ENCODE results near the gene PLK5.

Gene PLK5

DNA sequence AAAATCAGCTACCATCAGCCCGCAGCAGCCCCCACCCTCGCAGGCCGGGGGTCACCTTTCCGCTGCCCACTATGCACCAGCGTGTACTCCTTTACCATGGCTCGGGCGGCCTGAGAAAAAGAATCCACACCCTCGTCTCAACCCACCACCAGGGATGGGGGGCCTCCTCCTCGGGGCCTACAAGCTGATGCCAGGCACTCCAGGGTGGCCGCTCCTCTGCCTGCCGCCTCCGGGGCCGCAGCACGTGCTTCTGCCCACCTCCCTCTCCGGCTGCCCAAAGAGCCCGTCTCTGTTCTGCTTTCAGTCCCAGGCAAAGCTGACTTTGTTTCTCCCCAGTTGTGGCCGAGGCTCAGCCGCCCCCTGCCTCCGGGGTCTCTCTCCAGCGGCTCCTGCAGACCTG is 55.3 kb downstream of the PLK5 start:
- Histone ChIP-seq H3F3A (ENCODE audit: low read depth) (no peaks in the 10 kb centered on the region), H3K79me2 (ENCODE audit: insufficient read depth, low read length) (no peaks in the 10 kb centered on the region), H3K9me2 (replicated peaks; ENCODE audit: low read depth, low read length) (no peaks in the 10 kb centered on the region), H3K27me3 (ENCODE audit: insufficient read depth, low read length, poor library complexity, severe bottlenecking) (no peaks in the 10 kb centered on the region), H4K20me1 (ENCODE audit: insufficient read depth, low read length, poor library complexity, severe bottlenecking) (no peaks in the 10 kb centered on the region), H3K4me2 (ENCODE audit: low read depth, low read length, poor library complexity, severe bottlenecking) (no peak overlapping the region), H2AFZ (ENCODE audit: low read length) (no peak overlapping the region), H3K36me3 (ENCODE audit: insufficient read depth, low read length) (peaks cover 60% of the 10 kb centered on the region; the same call in 1 of the 2 replicates), H3K4me1 (ENCODE audit: insufficient read depth, low read length, poor library complexity, severe bottlenecking) (no peaks in the 10 kb centered on the region), H3K4me3 (ENCODE audit: low read length, poor library complexity, severe bottlenecking) (no peak overlapping the region), H3K9me3 (ENCODE audit: insufficient read depth, low read depth, low read length) (no peaks in the 10 kb centered on the region), H3K9ac (ENCODE audit: low read depth, low read length, poor library complexity, severe bottlenecking) (no peak overlapping the region)
- TF ChIP-seq EZH2phosphoT487 (IDR thresholded peaks at IDR 0.05; ENCODE audit: borderline replicate concordance) = no peak
- TF ChIP-seq, protein P1, sequence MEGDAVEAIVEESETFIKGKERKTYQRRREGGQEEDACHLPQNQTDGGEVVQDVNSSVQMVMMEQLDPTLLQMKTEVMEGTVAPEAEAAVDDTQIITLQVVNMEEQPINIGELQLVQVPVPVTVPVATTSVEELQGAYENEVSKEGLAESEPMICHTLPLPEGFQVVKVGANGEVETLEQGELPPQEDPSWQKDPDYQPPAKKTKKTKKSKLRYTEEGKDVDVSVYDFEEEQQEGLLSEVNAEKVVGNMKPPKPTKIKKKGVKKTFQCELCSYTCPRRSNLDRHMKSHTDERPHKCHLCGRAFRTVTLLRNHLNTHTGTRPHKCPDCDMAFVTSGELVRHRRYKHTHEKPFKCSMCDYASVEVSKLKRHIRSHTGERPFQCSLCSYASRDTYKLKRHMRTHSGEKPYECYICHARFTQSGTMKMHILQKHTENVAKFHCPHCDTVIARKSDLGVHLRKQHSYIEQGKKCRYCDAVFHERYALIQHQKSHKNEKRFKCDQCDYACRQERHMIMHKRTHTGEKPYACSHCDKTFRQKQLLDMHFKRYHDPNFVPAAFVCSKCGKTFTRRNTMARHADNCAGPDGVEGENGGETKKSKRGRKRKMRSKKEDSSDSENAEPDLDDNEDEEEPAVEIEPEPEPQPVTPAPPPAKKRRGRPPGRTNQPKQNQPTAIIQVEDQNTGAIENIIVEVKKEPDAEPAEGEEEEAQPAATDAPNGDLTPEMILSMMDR (conservative IDR thresholded peaks at IDR 0.05; ENCODE audit: low read length) = no peak

DNA sequence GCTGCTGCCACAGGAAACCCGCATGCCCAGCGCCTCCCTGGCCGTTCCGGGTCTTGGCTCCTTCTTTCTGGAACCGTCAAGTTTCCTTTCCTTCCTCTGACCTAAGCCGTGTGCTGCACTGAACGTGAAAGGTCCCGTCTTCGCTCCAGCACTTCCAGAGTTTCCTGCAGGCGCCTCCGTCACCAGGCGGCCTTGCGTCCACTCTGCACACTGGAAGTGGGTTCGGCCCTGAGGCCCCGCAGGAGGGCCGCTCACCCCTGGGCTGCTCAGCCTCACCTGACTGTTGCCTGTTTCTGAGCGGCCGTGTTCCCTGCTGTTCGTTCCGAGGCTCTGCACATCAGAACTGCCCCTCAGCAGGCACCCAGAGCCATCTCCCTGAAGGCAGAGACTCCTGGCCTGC is 56.5 kb downstream of the PLK5 start:
- no peaks in the 10 kb centered on the region for H4K20me1 ChIP-seq (ENCODE audit: insufficient read depth, low read length, poor library complexity, severe bottlenecking)

DNA sequence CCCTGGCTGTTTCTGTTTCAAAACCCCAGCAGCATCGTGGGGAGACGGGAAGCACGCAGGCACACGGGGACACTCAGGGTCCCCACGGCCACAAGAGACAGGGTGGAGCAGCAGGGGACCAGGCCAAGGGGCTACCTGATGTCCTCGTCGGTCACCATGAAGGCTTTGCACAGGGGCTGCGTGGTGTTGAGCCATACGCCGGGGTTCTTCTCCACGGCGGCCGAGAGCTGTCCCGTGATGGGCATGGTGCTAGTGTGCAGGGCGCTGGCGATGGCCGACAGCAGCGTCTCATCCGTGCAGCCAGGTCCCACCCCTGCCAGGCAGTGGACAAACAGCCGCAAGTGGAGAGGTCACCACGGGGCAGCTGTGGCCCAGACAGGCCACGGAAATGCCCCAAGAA is 57.1 kb downstream of the PLK5 start:
- H2AFZ ChIP-seq (ENCODE audit: low read length) = no peak overlapping the region
- H3K36me3 ChIP-seq (ENCODE audit: insufficient read depth, low read length) = peaks cover 63% of the 10 kb centered on the region; the same call in 1 of the 2 replicates
- H4K20me1 ChIP-seq (ENCODE audit: insufficient read depth, low read length, poor library complexity, severe bottlenecking) = peaks cover 3% of the 10 kb centered on the region
- H3K9me2 ChIP-seq (replicated peaks; ENCODE audit: low read depth, low read length) = no peaks in the 10 kb centered on the region
- no peaks in the 10 kb centered on the region for H3K27me3 ChIP-seq (ENCODE audit: insufficient read depth, low read length, poor library complexity, severe bottlenecking)
- no peaks in the 10 kb centered on the region for H3K9me3 ChIP-seq (ENCODE audit: insufficient read depth, low read depth, low read length)
- H3K79me2 ChIP-seq (ENCODE audit: insufficient read depth, low read length) = peaks cover 15% of the 10 kb centered on the region
- H3K4me2 ChIP-seq (ENCODE audit: low read depth, low read length, poor library complexity, severe bottlenecking) = no peak overlapping the region
- H3K4me1 ChIP-seq (ENCODE audit: insufficient read depth, low read length, poor library complexity, severe bottlenecking) = no peaks in the 10 kb centered on the region
- H3K4me3 ChIP-seq (ENCODE audit: low read length, poor library complexity, severe bottlenecking) = no peak overlapping the region
- no peak overlapping the region for H3K9ac ChIP-seq (ENCODE audit: low read depth, low read length, poor library complexity, severe bottlenecking)
- H3F3A ChIP-seq (ENCODE audit: low read depth) = no peaks in the 10 kb centered on the region
- TF ChIP-seq, protein P1 (conservative IDR thresholded peaks at IDR 0.05; ENCODE audit: low read length) = no peak
- no peak for TF ChIP-seq EZH2phosphoT487 (IDR thresholded peaks at IDR 0.05; ENCODE audit: borderline replicate concordance)

More for the DNA sequence above, 56.5 kb downstream of the PLK5 start:
- TF ChIP-seq EZH2phosphoT487 (IDR thresholded peaks at IDR 0.05; ENCODE audit: borderline replicate concordance) = no peak
- TF ChIP-seq, protein P1 (conservative IDR thresholded peaks at IDR 0.05; ENCODE audit: low read length) = no peak
- no peaks in the 10 kb centered on the region for H3K4me1 ChIP-seq (ENCODE audit: insufficient read depth, low read length, poor library complexity, severe bottlenecking)
- no peaks in the 10 kb centered on the region for H3K27me3 ChIP-seq (ENCODE audit: insufficient read depth, low read length, poor library complexity, severe bottlenecking)
- H3K4me3 ChIP-seq (ENCODE audit: low read length, poor library complexity, severe bottlenecking) = no peak overlapping the region
- no peak overlapping the region for H3K4me2 ChIP-seq (ENCODE audit: low read depth, low read length, poor library complexity, severe bottlenecking)
- peaks cover 63% of the 10 kb centered on the region; the same call in 1 of the 2 replicates for H3K36me3 ChIP-seq (ENCODE audit: insufficient read depth, low read length)
- H3K9me2 ChIP-seq (replicated peaks; ENCODE audit: low read depth, low read length) = no peaks in the 10 kb centered on the region
- no peaks in the 10 kb centered on the region for H3K9me3 ChIP-seq (ENCODE audit: insufficient read depth, low read depth, low read length)
- no peak overlapping the region for H2AFZ ChIP-seq (ENCODE audit: low read length)
- no peak overlapping the region for H3K9ac ChIP-seq (ENCODE audit: low read depth, low read length, poor library complexity, severe bottlenecking)
- H3K79me2 ChIP-seq (ENCODE audit: insufficient read depth, low read length) = peaks cover 9% of the 10 kb centered on the region; the same call in 1 of the 2 replicates
- no peaks in the 10 kb centered on the region for H3F3A ChIP-seq (ENCODE audit: low read depth)
